A673 (cell line): ENCODE measurements around the gene CCDC7.

Experiments
- EZH2 ChIP-seq: fragments of 200-600 bp; sonication (generic); IDR thresholded peaks from 2 replicates; pipeline ENCODE4 v1.6.1; 2017; ENCODE audit warnings: borderline replicate concordance, low read depth, mild to moderate bottlenecking, mixed read lengths, antibody characterized with exemption, low read length; ENCODE audit not compliant: poor library complexity, severe bottlenecking
- TF ChIP-seq, protein P1 (sequence below): fragments of 300-800, 200-600 bp; sonication (generic); conservative IDR thresholded peaks from 2 replicates; pipeline ENCODE4 v1.5.1; 2017; ENCODE audit warnings: low read depth, mild to moderate bottlenecking, antibody characterized with exemption, low read length, moderate library complexity, mixed read lengths

DNA sequence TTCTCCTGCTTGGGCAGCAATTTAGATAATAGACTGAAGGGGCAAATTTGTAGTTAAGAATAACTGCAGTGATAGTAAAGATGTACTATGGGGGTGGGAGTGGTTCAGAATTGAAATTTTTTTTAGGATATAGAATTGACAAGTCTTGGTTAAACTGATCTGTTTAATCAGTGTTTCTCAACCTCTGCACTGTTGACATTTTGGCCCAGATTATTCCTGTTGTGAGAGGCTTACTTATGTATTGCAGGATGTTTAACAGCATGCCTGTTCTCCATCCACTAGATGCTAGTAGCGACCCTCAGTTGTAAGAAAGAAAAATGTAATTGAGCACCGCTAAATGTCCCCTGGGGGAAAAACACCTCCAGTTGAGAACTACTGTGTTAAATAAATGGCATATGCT, 176.5 kb downstream of the CCDC7 start:
- TF ChIP-seq, protein P1, sequence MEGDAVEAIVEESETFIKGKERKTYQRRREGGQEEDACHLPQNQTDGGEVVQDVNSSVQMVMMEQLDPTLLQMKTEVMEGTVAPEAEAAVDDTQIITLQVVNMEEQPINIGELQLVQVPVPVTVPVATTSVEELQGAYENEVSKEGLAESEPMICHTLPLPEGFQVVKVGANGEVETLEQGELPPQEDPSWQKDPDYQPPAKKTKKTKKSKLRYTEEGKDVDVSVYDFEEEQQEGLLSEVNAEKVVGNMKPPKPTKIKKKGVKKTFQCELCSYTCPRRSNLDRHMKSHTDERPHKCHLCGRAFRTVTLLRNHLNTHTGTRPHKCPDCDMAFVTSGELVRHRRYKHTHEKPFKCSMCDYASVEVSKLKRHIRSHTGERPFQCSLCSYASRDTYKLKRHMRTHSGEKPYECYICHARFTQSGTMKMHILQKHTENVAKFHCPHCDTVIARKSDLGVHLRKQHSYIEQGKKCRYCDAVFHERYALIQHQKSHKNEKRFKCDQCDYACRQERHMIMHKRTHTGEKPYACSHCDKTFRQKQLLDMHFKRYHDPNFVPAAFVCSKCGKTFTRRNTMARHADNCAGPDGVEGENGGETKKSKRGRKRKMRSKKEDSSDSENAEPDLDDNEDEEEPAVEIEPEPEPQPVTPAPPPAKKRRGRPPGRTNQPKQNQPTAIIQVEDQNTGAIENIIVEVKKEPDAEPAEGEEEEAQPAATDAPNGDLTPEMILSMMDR: no peak
- no peak for TF ChIP-seq EZH2
